ENCODE data around the gene AP1M1.
A peak's percentile ranks its signal among the peaks of the same experiment; 100 is the strongest.

AP1M1 gene

DNA sequence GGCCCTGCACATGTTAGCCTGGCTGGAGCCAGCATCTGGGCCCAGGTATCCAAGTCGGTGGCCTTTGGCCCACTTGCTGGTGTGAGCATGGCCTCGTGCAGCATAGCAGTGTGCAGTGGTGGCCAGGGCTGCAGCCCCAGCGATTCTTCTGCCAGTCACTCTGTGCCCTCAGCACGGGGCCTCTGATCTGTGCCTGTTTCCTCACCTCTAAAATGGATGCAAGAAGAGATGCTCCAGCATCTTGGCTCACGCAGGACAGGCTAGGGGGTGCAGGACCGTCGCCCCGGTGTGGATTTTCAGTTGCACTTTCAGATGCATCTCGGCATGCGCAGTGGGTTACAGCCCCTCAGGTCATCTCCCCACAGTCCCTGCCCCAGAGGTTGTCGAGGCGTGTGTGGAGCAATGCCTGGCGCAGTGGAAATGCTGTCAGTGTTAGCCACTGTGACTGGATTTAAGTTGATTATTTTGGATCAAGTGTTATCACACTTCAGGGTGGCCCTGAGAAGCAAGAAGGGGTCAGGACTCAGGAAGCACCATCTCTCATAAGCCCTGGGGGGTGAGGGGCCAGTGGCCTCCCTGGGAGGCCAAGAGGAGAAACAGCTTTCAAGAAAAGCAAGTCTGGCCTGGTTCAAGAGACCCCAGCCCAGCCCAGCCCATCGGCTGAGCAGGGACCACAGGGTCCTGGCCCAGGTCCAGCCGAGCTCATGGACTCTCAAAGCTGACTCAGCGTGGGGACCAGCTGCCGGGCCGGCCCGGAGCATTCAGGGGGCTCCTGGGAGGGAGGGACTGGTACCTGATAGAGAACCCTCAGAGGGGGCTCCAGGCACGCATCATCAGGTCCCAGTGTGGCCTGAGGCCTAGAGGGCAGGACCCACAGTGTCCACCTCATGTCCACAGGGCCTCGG, 27.8 kb downstream of the AP1M1 start:
- Histone ChIP-seq H3K27ac (ENCODE audit: low read depth, low read length) (0 out of 2 replicates have a peak overlapping the region, but pooled peaks have one; percentile 14), H3K9ac (ENCODE audit: low read length) (no peak overlapping the region), H3K4me1 (ENCODE audit: control insufficient read depth, insufficient read depth, low read length) (no peaks in the 10 kb centered on the region), H3K36me3 (ENCODE audit: control insufficient read depth, insufficient read depth, low read length) (peaks cover 81% of the 10 kb centered on the region), H3K4me3 (ENCODE audit: low read depth, low read length) (no peak overlapping the region), H3K9me3 (ENCODE audit: control insufficient read depth, insufficient read depth, low read depth, low read length) (peaks cover 14% of the 10 kb centered on the region), H3K27me3 (ENCODE audit: control insufficient read depth, insufficient read depth, low read length) (no peaks in the 10 kb centered on the region)

DNA sequence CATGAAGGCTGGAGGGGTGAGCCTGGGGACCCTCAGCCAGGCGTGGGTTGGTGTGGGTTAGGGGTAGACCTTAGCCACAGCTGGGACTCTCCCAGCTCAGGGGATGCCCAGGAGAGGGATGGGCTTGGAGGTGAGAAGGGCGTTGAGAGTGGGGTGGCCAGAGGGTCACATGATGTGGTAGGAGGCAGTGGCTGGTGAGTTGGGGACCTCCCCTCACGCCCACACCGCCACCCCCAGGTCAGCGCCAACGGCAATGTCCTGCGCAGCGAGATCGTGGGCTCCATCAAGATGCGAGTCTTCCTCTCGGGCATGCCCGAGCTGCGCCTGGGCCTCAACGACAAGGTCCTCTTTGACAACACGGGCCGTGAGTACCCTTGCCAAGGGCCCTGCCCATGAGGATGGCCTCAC, 28.5 kb downstream of the AP1M1 start:
- H3K4me1 ChIP-seq (ENCODE audit: control insufficient read depth, insufficient read depth, low read length), result no peaks in the 10 kb centered on the region
- H3K27ac ChIP-seq (ENCODE audit: low read depth, low read length), result 0 out of 2 replicates have a peak overlapping the region, but pooled peaks have one; percentile 14
- H3K9me3 ChIP-seq (ENCODE audit: control insufficient read depth, insufficient read depth, low read depth, low read length), result peaks cover 7% of the 10 kb centered on the region
- no peaks in the 10 kb centered on the region for H3K27me3 ChIP-seq (ENCODE audit: control insufficient read depth, insufficient read depth, low read length)
- no peak overlapping the region for H3K9ac ChIP-seq (ENCODE audit: low read length)
- H3K4me3 ChIP-seq (ENCODE audit: low read depth, low read length), result no peak overlapping the region
- H3K36me3 ChIP-seq (ENCODE audit: control insufficient read depth, insufficient read depth, low read length), result peaks cover 78% of the 10 kb centered on the region

DNA sequence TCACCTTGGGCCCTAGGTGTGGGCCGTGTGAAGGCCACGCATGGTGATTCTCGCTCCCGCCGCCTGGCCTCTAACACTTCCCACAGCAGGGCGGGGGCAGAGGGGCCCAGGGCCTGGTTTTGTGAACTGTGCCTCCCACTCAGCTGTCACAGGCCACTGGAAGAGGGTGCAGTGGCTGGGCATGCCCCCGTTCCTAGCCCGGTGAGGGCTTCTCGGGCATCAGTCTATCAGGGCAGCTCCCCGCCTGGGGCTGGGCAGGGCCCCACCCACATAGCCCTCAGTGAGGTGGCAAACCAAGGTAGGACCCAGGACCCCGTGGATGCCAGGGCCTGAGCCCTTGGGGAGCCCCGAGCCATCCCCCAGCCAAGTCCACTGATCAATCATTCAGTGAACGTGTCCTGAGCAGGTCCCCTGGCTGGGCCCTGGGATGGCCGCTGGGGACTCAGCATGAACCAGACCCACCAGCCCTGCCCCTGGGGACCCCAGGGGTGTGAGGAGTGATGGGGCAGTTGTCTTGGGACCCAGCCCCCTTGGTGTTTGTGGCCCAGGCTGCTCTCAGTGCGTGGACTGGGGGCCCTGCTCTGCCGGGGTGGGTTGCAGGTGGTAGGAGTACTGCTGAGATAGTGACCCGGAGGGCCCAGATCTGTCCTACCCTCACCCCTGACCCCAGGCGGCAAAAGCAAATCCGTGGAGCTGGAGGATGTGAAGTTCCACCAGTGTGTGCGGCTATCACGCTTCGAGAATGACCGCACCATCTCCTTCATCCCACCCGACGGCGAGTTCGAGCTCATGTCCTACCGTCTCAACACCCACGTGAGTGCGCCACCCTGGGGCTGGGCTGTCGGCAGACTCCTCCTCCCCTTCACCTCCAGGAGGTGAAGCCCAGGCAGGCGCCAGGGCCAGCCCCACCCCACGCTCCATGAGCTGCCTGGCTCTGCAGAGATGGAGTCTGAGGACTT, 29.4 kb downstream of the AP1M1 start:
- H3K36me3 ChIP-seq (ENCODE audit: control insufficient read depth, insufficient read depth, low read length), result peaks cover 71% of the 10 kb centered on the region
- H3K27me3 ChIP-seq (ENCODE audit: control insufficient read depth, insufficient read depth, low read length), result no peaks in the 10 kb centered on the region
- no peak overlapping the region for H3K4me3 ChIP-seq (ENCODE audit: low read depth, low read length)
- H3K9ac ChIP-seq (ENCODE audit: low read length), result no peak overlapping the region
- no peak overlapping the region for H3K27ac ChIP-seq (ENCODE audit: low read depth, low read length)
- H3K4me1 ChIP-seq (ENCODE audit: control insufficient read depth, insufficient read depth, low read length), result no peaks in the 10 kb centered on the region
- no peaks in the 10 kb centered on the region for H3K9me3 ChIP-seq (ENCODE audit: control insufficient read depth, insufficient read depth, low read depth, low read length)

DNA sequence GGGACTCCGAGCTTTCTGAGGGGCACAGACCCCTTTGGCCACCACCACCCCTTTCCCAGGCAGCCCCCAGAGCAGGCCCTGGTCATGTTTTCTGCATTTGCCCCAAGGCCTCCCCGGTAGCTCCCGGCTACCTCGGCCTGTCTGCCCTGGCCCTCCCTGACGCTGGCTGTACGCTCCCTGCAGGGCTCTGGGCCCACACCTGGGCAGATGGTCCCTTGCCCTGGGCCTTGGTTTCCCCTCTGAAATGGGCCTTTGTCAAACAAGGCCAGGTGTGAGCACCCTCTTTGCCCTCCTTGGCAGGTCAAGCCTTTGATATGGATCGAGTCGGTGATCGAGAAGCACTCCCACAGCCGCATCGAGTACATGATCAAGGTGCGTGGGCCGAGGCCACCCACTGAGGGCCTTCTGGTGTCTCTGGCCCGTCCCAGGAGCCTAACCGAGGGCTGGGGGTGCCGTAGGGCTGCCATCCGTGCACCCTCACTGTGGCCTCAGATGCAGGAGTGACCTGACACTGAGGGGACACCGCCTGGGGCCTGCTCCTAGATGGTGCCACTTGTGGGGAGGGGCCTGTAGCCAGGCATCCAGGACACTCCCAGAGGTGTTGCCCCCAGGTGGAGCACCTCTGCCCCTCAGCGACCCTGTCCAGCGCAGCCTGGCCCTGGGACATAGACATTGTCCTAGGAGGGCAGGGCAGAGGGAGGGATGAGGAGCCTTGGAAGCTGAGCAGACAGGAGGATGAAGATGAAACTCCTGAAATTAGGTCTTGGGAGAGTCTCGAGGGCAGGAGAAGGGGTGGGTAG, 30.3 kb downstream of the AP1M1 start:
- H3K36me3 ChIP-seq (ENCODE audit: control insufficient read depth, insufficient read depth, low read length), result peaks cover 71% of the 10 kb centered on the region
- H3K4me1 ChIP-seq (ENCODE audit: control insufficient read depth, insufficient read depth, low read length), result no peaks in the 10 kb centered on the region
- H3K4me3 ChIP-seq (ENCODE audit: low read depth, low read length), result no peak overlapping the region
- H3K27ac ChIP-seq (ENCODE audit: low read depth, low read length), result no peak overlapping the region
- H3K27me3 ChIP-seq (ENCODE audit: control insufficient read depth, insufficient read depth, low read length), result no peaks in the 10 kb centered on the region
- H3K9ac ChIP-seq (ENCODE audit: low read length), result no peak overlapping the region
- no peaks in the 10 kb centered on the region for H3K9me3 ChIP-seq (ENCODE audit: control insufficient read depth, insufficient read depth, low read depth, low read length)

DNA sequence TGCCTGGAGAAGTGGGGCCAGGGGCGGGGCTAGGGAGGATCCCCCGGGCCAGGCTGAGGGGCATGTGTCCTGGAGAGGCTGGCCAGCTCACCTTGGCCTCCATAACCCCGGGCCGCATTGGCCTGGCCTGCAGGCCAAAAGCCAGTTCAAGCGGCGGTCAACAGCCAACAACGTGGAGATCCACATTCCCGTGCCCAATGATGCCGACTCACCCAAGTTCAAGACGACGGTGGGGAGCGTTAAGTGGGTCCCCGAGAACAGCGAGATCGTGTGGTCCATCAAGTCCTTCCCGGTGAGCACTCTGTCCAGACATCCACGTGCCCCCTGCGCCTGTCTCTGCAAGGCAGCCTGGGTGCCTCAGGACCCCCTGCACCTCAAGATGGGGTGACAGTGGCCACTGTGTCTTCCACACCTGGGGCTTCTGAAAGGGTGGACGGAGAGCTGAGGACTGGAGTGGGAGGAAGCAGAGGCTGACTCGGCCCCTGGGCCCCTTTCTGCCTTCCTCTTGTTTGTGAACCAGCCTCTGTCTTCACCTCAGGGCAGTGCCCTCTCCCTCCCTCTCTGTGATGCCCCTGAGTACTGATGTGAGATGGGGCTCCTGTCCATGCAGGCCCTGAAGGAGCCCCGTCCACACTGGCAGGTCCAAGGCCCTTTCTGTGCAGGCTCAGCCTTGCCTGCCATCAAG, 31.1 kb downstream of the AP1M1 start:
- Histone ChIP-seq H3K4me1 (ENCODE audit: control insufficient read depth, insufficient read depth, low read length) (no peaks in the 10 kb centered on the region), H3K36me3 (ENCODE audit: control insufficient read depth, insufficient read depth, low read length) (peaks cover 69% of the 10 kb centered on the region), H3K27ac (ENCODE audit: low read depth, low read length) (no peak overlapping the region), H3K9me3 (ENCODE audit: control insufficient read depth, insufficient read depth, low read depth, low read length) (no peaks in the 10 kb centered on the region), H3K27me3 (ENCODE audit: control insufficient read depth, insufficient read depth, low read length) (no peaks in the 10 kb centered on the region), H3K4me3 (ENCODE audit: low read depth, low read length) (no peak overlapping the region), H3K9ac (ENCODE audit: low read length) (no peak overlapping the region)

DNA sequence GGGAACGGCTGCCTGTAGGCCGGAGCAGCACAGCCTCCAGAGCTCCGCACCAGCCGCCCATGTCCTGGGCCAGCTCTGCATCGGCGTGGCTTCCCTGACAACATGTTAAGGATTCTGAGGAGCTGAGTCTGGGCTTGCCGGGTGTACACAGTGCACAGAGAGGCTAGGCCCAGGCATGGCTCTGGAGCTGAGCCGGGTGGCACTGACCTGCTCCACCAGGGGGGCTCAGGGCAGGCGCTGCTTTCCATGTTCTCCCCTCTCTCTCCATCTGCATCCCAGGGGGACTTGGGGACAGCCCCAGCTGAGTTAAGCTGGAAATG, 31.6 kb downstream of the AP1M1 start:
- no peak overlapping the region for H3K9ac ChIP-seq (ENCODE audit: low read length)
- no peak overlapping the region for H3K27ac ChIP-seq (ENCODE audit: low read depth, low read length)
- no peaks in the 10 kb centered on the region for H3K27me3 ChIP-seq (ENCODE audit: control insufficient read depth, insufficient read depth, low read length)
- no peaks in the 10 kb centered on the region for H3K4me1 ChIP-seq (ENCODE audit: control insufficient read depth, insufficient read depth, low read length)
- no peaks in the 10 kb centered on the region for H3K9me3 ChIP-seq (ENCODE audit: control insufficient read depth, insufficient read depth, low read depth, low read length)
- no peak overlapping the region for H3K4me3 ChIP-seq (ENCODE audit: low read depth, low read length)
- peaks cover 65% of the 10 kb centered on the region for H3K36me3 ChIP-seq (ENCODE audit: control insufficient read depth, insufficient read depth, low read length)

DNA sequence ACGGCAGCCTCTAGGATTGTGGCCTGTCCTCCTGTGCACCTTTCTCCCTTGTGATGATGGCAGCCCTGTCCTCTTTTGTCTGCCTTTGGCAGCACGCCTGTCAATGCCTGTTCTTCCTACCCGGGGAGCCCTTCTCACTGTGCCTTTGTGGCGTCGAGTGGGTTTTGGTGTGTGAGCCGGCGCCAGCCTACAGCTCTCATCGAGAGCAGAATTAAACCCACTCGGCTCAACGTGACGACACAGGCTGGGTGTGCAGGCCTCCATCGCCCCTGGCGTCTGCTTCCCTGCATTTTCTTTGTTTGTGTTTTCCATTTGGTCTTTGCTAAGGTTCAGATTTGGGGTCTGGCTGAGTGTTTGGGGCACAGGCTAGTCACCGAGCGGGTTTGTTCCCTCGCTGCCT, 34.4 kb downstream of the AP1M1 start:
- Histone ChIP-seq H3K4me1 (ENCODE audit: control insufficient read depth, insufficient read depth, low read length) (no peaks in the 10 kb centered on the region), H3K9me3 (ENCODE audit: control insufficient read depth, insufficient read depth, low read depth, low read length) (no peaks in the 10 kb centered on the region), H3K27me3 (ENCODE audit: control insufficient read depth, insufficient read depth, low read length) (no peaks in the 10 kb centered on the region), H3K27ac (ENCODE audit: low read depth, low read length) (no peak overlapping the region), H3K9ac (ENCODE audit: low read length) (no peak overlapping the region), H3K4me3 (ENCODE audit: low read depth, low read length) (no peak overlapping the region), H3K36me3 (ENCODE audit: control insufficient read depth, insufficient read depth, low read length) (peaks cover 71% of the 10 kb centered on the region)

DNA sequence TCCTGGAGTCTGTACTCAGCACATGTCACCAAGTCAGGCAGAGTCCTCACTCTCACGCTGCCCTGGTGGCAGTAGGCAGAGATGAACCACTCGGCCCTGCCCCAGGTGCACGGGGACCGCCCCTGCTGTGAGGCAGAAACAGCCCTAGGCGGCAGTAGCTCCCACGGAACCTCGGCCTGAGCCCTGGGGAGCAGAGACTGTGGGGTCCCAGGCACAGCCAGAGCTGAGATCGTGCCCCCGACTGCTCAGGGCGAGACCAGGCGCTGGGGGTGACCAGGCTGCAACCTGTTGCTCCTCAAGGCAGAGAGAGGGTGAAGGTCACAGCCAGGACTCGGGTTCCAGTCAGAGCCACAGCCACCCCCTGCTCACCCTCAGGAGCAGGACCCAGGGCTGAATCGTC, 34.9 kb downstream of the AP1M1 start:
- no peaks in the 10 kb centered on the region for H3K9me3 ChIP-seq (ENCODE audit: control insufficient read depth, insufficient read depth, low read depth, low read length)
- no peaks in the 10 kb centered on the region for H3K4me1 ChIP-seq (ENCODE audit: control insufficient read depth, insufficient read depth, low read length)
- H3K4me3 ChIP-seq (ENCODE audit: low read depth, low read length), result no peak overlapping the region
- no peaks in the 10 kb centered on the region for H3K27me3 ChIP-seq (ENCODE audit: control insufficient read depth, insufficient read depth, low read length)
- no peak overlapping the region for H3K9ac ChIP-seq (ENCODE audit: low read length)
- no peak overlapping the region for H3K27ac ChIP-seq (ENCODE audit: low read depth, low read length)
- peaks cover 67% of the 10 kb centered on the region for H3K36me3 ChIP-seq (ENCODE audit: control insufficient read depth, insufficient read depth, low read length)

DNA sequence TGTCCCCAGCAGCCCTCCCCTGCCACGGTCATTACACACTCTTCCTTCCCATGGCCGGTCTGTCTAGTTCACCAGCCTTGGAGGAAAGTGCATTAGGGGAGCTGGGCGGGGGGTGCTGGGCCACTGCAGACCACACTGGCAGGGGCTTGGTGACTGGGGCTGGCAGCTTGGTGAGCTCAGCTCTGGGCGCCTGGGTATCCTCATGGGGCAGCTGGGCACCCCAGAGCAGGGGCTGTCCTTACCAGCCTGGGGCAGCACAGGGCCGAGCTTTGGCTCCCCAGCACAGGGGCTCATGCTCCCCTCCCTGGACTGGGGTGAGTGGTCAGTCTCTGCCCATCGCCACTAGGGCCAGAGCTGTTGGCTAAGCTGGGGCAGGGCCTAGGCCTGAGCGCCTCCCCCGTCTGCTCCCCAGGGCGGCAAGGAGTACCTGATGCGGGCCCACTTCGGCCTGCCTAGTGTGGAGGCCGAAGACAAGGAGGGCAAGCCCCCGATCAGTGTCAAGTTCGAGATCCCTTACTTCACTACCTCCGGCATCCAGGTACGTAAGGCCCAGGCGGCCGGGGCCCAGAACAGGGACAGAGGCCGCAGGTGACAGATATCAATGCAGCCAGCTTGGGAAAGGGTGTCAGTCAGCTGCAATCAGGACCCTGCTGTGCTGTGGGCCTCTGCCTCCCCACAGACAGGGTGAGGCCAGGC, 35.5 kb downstream of the AP1M1 start:
- peaks cover 60% of the 10 kb centered on the region for H3K36me3 ChIP-seq (ENCODE audit: control insufficient read depth, insufficient read depth, low read length)
- no peak overlapping the region for H3K9ac ChIP-seq (ENCODE audit: low read length)
- no peaks in the 10 kb centered on the region for H3K4me1 ChIP-seq (ENCODE audit: control insufficient read depth, insufficient read depth, low read length)
- H3K27ac ChIP-seq (ENCODE audit: low read depth, low read length), result no peak overlapping the region
- H3K9me3 ChIP-seq (ENCODE audit: control insufficient read depth, insufficient read depth, low read depth, low read length), result no peaks in the 10 kb centered on the region
- no peak overlapping the region for H3K4me3 ChIP-seq (ENCODE audit: low read depth, low read length)
- no peaks in the 10 kb centered on the region for H3K27me3 ChIP-seq (ENCODE audit: control insufficient read depth, insufficient read depth, low read length)
